Measurements from ENCODE around the gene GPC6.

DNA sequence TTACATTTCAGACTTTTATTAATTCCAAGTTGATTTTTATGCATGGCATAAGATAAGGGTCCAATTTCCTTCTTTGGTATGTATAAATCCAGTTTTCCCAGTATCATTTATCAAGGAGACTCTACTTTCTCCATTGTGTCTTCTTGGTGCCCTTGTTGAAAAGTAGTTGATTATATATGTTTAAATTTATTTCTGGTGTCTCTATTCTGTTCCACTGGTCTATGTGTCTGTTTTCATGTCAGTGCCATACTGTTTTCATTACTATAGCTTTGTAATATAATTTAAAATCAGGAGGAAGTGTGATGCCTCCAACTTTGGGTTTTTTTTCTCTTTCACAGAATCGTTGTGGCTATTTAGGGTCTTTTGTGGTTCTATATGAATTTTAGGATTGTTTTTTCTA lies 1019.9 kb downstream of the GPC6 start:
- TF ChIP-seq, protein P1, sequence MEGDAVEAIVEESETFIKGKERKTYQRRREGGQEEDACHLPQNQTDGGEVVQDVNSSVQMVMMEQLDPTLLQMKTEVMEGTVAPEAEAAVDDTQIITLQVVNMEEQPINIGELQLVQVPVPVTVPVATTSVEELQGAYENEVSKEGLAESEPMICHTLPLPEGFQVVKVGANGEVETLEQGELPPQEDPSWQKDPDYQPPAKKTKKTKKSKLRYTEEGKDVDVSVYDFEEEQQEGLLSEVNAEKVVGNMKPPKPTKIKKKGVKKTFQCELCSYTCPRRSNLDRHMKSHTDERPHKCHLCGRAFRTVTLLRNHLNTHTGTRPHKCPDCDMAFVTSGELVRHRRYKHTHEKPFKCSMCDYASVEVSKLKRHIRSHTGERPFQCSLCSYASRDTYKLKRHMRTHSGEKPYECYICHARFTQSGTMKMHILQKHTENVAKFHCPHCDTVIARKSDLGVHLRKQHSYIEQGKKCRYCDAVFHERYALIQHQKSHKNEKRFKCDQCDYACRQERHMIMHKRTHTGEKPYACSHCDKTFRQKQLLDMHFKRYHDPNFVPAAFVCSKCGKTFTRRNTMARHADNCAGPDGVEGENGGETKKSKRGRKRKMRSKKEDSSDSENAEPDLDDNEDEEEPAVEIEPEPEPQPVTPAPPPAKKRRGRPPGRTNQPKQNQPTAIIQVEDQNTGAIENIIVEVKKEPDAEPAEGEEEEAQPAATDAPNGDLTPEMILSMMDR (conservative IDR thresholded peaks at IDR 0.05; ENCODE audit: low read length), result no peak
- no peak for TF ChIP-seq EZH2phosphoT487 (IDR thresholded peaks at IDR 0.05; ENCODE audit: borderline replicate concordance)
